Gastroesophageal sphincter (tissue), 4 donors: ENCODE measurements around the gene NIBAN1. TPM values are rescaled to one million over a fixed set of nuclear protein-coding genes. Genes with fewer than 3 reads are reported as not detected.

Source experiments
- ATAC-seq: fragments of 150-250 bp; one replicate; pipeline ENCODE4 v1.9.1; 2016; ENCODE audit warnings: mild to moderate bottlenecking, moderate library complexity
- H3K27ac ChIP-seq, 4 donors: fragments of 200-600 bp; sonication (generic) in 3 of 4; 1 replicate in 3 of 4; 2 replicates in 1 of 4; pipeline ENCODE4 v1.5.1; 2016 to 2019
- H3K27me3 ChIP-seq: fragments of 200-600 bp; sonication (generic); one replicate; pipeline ENCODE4 v1.5.1; 2019
- H3K36me3 ChIP-seq, 2 donors: fragments of 200-600 bp; sonication (generic); one replicate each; pipeline ENCODE4 v1.5.1; 2019; ENCODE audit warnings: control low read depth in 1 of 2
- H3K4me1 ChIP-seq, 3 donors: fragments of 200-600 bp; sonication (generic); 1 replicate in 2 of 3; 2 replicates in 1 of 3; pipeline ENCODE4 v1.5.1; 2016 to 2019; ENCODE audit warnings: control low read depth in 2 of 3
- H3K4me3 ChIP-seq, 2 donors: fragments of 200-600 bp; sonication (generic); one replicate each; pipeline ENCODE4 v1.5.1; 2019; ENCODE audit warnings: mild to moderate bottlenecking in 1 of 2, moderate library complexity in 1 of 2
- H3K9me3 ChIP-seq, 3 donors: fragments of 200-600 bp; sonication (generic); one replicate each; pipeline ENCODE4 v1.5.1; 2017 to 2019; ENCODE audit warnings: control low read depth in 2 of 3
- CTCF ChIP-seq, 4 experiments: fragments of 200-600 bp in 2 of 4; fragments of 450-650 bp in 2 of 4; sonication (generic) in 1 of 4; IDR thresholded peaks; one replicate each; pipeline ENCODE4 v1.5.1; 2017 to 2019; ENCODE audit warnings: antibody characterized with exemption in 4 of 4, mild to moderate bottlenecking in 2 of 4, moderate library complexity in 2 of 4
- EP300 ChIP-seq: sonication (generic); formaldehyde crosslinking; IDR thresholded peaks from one replicate; pipeline ENCODE4 v1.6.1; 2017; ENCODE audit warnings: antibody characterized with exemption, mild to moderate bottlenecking
- POLR2A ChIP-seq, 2 donors: fragments of 450-650 bp; IDR thresholded peaks; one replicate each; pipeline ENCODE4 v1.6.1; 2017; ENCODE audit warnings: antibody characterized with exemption in 2 of 2, mild to moderate bottlenecking in 2 of 2, moderate library complexity in 1 of 2
- POLR2AphosphoS5 ChIP-seq: sonication (generic); formaldehyde crosslinking; IDR thresholded peaks from one replicate; pipeline ENCODE4 v1.6.1; 2017; ENCODE audit warnings: antibody characterized with exemption
- WGBS, 2 donors: methylation state at CpG; one replicate each; pipeline ENCODE4 v1.1.5; 2018; ENCODE audit warnings: low coverage in 1 of 2; 5-methylcytosine and 5-hydroxymethylcytosine counted together
- total RNA-seq, 4 donors: library from RNA; depleted of rRNA; stranded (reverse); fragments of >200 nt; gene quantifications; one replicate each; pipeline ENCODE4 v1.1.0, GENCODE V29; 2016

Gene NIBAN1
- total RNA-seq, 4 donors from 2014 or later, result 544 to 589 (median 567) TPM

GRCh38 chr1:184945029-184945428, 29.3 kb downstream of the NIBAN1 start:
- Histone ChIP-seq H3K4me1 (peaks cover 13 to 65% (median 20%) of the 10 kb centered on the region in 3 donors), H3K27ac (peak overlapping the region in 3 of 4 donors; percentile 46 to 67 (median 57)), H3K36me3 (no peaks in the 10 kb centered on the region), H3K4me3 (no peak overlapping the region), H3K27me3 (no peaks in the 10 kb centered on the region), H3K9me3 (no peaks in the 10 kb centered on the region)
- peak; percentile 51 for ATAC-seq
- 0 to 11% methylated on average over 2 of the region's 2 CpGs for WGBS, 2 donors
- TF ChIP-seq POLR2A (IDR thresholded peaks at IDR 0.05) (no peak), CTCF (IDR thresholded peaks at IDR 0.05) (no peak), POLR2AphosphoS5 (no peak), EP300 (no peak)

GRCh38 chr1:184943998-184944397, 30.3 kb downstream of the NIBAN1 start:
- no peak for ATAC-seq
- Histone ChIP-seq H3K27ac (peak overlapping the region in 2 of 4 donors; percentile 57 to 67), H3K9me3 (no peaks in the 10 kb centered on the region), H3K36me3 (no peaks in the 10 kb centered on the region), H3K4me1 (peaks cover 13 to 68% (median 20%) of the 10 kb centered on the region in 3 donors), H3K27me3 (no peaks in the 10 kb centered on the region), H3K4me3 (no peak overlapping the region)
- TF ChIP-seq POLR2AphosphoS5 (no peak), POLR2A (IDR thresholded peaks at IDR 0.05) (no peak), EP300 (no peak)
- WGBS, 2 donors, result 97 to 100% methylated on average over 2 of the region's 2 CpGs

- WGBS, 2 donors, result 81% methylated on average over 3 of the region's 3 CpGs; no CpG with 5 or more reads in 1 of the 2 donors
- Histone ChIP-seq H3K27me3 (no peaks in the 10 kb centered on the region), H3K4me1 (peaks cover 7 to 67% (median 14%) of the 10 kb centered on the region in 3 donors), H3K27ac (no peak overlapping the region), H3K36me3 (no peaks in the 10 kb centered on the region), H3K9me3 (no peaks in the 10 kb centered on the region), H3K4me3 (no peak overlapping the region)
- TF ChIP-seq CTCF (IDR thresholded peaks at IDR 0.05), result no peak
- no peak for TF ChIP-seq EP300
- no peak for TF ChIP-seq POLR2AphosphoS5
- no peak for TF ChIP-seq POLR2A (IDR thresholded peaks at IDR 0.05)
- no peak for ATAC-seq
These were observed 32.6 kb downstream of the NIBAN1 start for GRCh38 chr1:184941735-184942134.

DNA sequence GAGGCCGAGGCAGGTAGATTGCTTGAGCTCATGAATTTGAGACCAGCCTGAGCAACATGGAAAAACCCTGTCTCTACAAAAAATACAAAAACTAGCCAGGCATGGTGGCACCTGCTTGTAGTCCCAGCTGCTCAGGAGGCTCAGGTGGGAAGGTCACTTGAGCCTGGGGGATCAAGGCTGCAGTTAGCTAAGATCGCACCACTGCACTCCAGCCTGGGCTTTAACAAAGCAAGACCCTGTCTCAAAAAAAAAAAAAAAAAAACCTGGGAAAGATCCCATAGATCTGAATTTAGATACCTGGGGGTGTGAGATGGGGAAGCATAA, 32.9 kb downstream of the NIBAN1 start:
- no peak for ATAC-seq
- Histone ChIP-seq H3K27me3 (no peaks in the 10 kb centered on the region), H3K4me3 (no peak overlapping the region), H3K9me3 (no peaks in the 10 kb centered on the region), H3K27ac (no peak overlapping the region), H3K36me3 (no peaks in the 10 kb centered on the region), H3K4me1 (peaks cover 7 to 66% (median 14%) of the 10 kb centered on the region in 3 donors)
- no peak for TF ChIP-seq POLR2AphosphoS5
- no peak for TF ChIP-seq CTCF (IDR thresholded peaks at IDR 0.05)
- TF ChIP-seq EP300, result no peak
- no peak for TF ChIP-seq POLR2A (IDR thresholded peaks at IDR 0.05)
- WGBS, 2 donors, result 90% methylated on average over 1 of the region's 2 CpGs; no CpG with 5 or more reads in 1 of the 2 donors

DNA sequence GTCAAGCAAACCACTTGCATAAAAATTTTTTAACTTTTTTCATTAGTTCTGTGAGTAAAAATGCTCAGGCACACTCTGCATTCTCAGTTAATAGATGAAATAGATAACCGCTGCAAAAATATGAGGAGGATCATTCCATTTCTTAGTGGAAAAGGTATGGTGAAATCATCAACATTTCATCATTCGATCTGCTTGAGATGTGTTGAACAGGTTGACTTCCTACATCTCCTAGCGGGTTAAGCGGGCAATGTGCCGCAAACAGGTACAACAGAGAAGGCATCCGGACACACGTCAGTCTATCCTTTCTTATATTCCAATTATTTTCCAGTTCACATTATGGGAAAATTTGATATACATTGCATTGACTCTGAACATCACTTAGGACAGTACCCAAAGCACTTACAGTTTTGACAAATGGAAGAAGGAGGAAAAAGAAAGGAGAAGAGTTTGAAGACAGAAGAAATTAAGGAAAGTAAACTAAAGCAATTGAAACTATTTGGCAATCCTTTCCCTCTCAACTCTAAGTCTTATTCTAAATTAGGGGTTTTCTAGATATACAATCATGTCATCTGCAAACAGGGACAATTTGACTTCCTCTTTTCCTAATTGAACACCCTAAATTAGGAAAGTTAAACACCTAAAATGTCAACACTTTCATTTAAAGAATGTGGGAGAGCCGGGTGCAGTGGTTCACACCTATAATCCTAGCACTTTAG, 33.5 kb downstream of the NIBAN1 start:
- WGBS, 2 donors, result 93 to 95% methylated on average over 8 of the region's 8 CpGs

More for the DNA sequence above, 33.5 kb downstream of the NIBAN1 start:
- ATAC-seq, result no peak
- peaks cover 7 to 66% (median 12%) of the 10 kb centered on the region in 3 donors for H3K4me1 ChIP-seq
- no peak overlapping the region for H3K4me3 ChIP-seq
- H3K27me3 ChIP-seq, result no peaks in the 10 kb centered on the region
- TF ChIP-seq CTCF (IDR thresholded peaks at IDR 0.05), result no peak
- TF ChIP-seq EP300, result no peak
- TF ChIP-seq POLR2A (IDR thresholded peaks at IDR 0.05), result no peak
- no peak for TF ChIP-seq POLR2AphosphoS5
- no peaks in the 10 kb centered on the region for H3K9me3 ChIP-seq
- no peak overlapping the region for H3K27ac ChIP-seq
- no peaks in the 10 kb centered on the region for H3K36me3 ChIP-seq
